C4-2B (cell line): ENCODE measurements around the gene GIT2.

ENCODE experiments used
- ZFX ChIP-seq: fragments of 450-650 bp; IDR thresholded peaks from 2 replicates; pipeline ENCODE4 v1.6.1; 2017
- TF ChIP-seq, protein P1 (sequence below): fragments of 450-650 bp; conservative IDR thresholded peaks from 2 replicates; pipeline ENCODE4 v1.5.1; 2017; ENCODE audit warnings: mild to moderate bottlenecking

DNA sequence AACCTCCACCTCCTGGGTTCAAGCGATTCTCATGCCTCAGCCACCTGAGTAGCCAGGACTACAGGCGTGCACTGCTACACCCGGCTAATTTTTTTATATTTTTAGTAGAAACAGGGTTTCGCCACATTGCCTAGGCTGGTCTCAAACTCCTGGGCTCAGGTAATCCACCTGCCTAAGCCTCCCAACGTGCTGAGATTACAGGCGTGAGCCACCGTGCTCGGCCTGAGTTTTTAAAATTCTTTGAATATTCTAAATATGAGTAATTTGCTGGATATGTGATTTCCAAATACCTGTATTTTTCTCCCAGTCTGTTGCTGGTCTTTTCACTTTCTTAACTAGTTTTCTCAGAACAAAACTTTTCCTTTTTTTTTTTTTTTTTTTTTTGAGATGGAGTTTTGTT, 27.4 kb downstream of the GIT2 start:
- TF ChIP-seq, protein P1, sequence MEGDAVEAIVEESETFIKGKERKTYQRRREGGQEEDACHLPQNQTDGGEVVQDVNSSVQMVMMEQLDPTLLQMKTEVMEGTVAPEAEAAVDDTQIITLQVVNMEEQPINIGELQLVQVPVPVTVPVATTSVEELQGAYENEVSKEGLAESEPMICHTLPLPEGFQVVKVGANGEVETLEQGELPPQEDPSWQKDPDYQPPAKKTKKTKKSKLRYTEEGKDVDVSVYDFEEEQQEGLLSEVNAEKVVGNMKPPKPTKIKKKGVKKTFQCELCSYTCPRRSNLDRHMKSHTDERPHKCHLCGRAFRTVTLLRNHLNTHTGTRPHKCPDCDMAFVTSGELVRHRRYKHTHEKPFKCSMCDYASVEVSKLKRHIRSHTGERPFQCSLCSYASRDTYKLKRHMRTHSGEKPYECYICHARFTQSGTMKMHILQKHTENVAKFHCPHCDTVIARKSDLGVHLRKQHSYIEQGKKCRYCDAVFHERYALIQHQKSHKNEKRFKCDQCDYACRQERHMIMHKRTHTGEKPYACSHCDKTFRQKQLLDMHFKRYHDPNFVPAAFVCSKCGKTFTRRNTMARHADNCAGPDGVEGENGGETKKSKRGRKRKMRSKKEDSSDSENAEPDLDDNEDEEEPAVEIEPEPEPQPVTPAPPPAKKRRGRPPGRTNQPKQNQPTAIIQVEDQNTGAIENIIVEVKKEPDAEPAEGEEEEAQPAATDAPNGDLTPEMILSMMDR: no peak
- no peak for TF ChIP-seq ZFX
